ENCODE results near the gene COL18A1.

DNA sequence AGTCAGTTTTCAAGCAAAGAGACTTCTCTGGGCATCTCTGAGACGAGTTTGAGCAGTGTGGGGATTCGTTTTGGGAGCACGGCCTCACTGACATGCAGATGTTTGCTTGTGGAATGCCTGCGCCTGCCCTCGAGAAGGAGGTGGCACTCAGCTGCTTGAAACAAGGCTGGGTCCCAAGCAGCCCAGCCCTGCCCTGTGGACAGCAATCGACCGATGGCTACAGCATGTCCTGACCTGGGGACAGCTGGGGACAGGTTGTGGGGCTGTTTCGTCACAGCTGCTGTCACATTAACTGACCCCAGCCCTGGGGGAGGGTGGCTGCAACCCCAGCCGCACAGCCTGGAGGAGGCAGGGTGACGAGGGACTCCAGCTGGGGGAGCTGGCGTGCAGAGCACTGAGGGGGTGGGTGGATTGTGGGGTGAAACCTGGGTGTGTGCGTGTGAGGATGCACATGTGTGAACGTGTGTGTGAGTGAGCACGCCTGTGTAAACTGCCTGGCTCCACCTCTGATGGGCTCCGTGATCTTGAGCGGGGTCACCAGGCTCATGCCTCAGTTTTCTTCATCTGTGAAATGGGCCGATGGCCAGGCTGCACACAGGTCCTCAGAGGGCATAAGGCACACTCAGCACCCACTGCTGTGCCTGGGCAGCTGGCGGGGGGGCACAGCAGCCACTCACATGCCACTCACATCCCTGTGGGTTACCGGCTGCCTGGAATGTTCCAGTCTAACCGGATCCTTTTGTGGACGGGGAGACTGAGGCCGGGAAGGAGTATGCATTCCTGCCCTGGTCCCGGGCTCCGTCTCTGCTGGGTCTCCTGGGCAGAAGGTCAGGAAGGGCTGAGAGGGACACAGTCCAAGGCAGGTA lies 49.3 kb downstream of the COL18A1 start:
- TF ChIP-seq, protein P1, sequence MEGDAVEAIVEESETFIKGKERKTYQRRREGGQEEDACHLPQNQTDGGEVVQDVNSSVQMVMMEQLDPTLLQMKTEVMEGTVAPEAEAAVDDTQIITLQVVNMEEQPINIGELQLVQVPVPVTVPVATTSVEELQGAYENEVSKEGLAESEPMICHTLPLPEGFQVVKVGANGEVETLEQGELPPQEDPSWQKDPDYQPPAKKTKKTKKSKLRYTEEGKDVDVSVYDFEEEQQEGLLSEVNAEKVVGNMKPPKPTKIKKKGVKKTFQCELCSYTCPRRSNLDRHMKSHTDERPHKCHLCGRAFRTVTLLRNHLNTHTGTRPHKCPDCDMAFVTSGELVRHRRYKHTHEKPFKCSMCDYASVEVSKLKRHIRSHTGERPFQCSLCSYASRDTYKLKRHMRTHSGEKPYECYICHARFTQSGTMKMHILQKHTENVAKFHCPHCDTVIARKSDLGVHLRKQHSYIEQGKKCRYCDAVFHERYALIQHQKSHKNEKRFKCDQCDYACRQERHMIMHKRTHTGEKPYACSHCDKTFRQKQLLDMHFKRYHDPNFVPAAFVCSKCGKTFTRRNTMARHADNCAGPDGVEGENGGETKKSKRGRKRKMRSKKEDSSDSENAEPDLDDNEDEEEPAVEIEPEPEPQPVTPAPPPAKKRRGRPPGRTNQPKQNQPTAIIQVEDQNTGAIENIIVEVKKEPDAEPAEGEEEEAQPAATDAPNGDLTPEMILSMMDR (IDR thresholded peaks at IDR 0.05), result no peak
- TF ChIP-seq EZH2 (IDR thresholded peaks at IDR 0.05; ENCODE audit: borderline replicate concordance, insufficient read depth, low read depth, low read length, poor library complexity, severe bottlenecking), result no peak
